Left lung (tissue), 10 donors: Measurements from ENCODE around the gene CUX1. TPM values are rescaled to one million over a fixed set of nuclear protein-coding genes. Genes with fewer than 3 reads are reported as not detected.
"Not testable (repeated sequence)": the region's sequence is repeated elsewhere in the genome, so short reads cannot be mapped to it uniquely, and the experiment has no call there.

Experiments
- ATAC-seq: fragments of 200-7000 bp; cut with Tn5 transposase; one replicate; pipeline ENCODE4 v1.9.1; 2020; ENCODE audit warnings: moderate library complexity
- DNase-seq, 4 donors: peaks; one replicate each; pipeline ENCODE4 v3.0.0-alpha.2; 2013 to 2020
- H3K27ac ChIP-seq, 2 donors: fragments of 200-600 bp; sonication (generic) in 1 of 2; one replicate each; pipeline versions ENCODE4 v1.5.0 to v1.8.0; 2020 to 2021
- H3K27me3 ChIP-seq, 2 donors: fragments of 200-600 bp; sonication (generic) in 1 of 2; one replicate each; pipeline versions ENCODE4 v1.5.0 to v1.8.0; 2020 to 2021
- H3K36me3 ChIP-seq, 2 donors: fragments of 200-600 bp; sonication (generic) in 1 of 2; one replicate each; pipeline versions ENCODE4 v1.5.0 to v1.8.0; 2020 to 2021
- H3K4me1 ChIP-seq, 2 donors: fragments of 200-600 bp; one replicate each; pipeline ENCODE4 v1.8.0; 2021
- H3K4me3 ChIP-seq, 2 donors: fragments of 200-600 bp; sonication (generic) in 1 of 2; one replicate each; pipeline versions ENCODE4 v1.5.0 to v1.8.0; 2020 to 2021; ENCODE audit warnings: mild to moderate bottlenecking in 1 of 2
- H3K9me3 ChIP-seq, 2 donors: fragments of 200-600 bp; sonication (generic) in 1 of 2; one replicate each; pipeline versions ENCODE4 v1.5.0 to v1.8.0; 2020 to 2021
- CTCF ChIP-seq, 2 donors: fragments of 200-600 bp; sonication (generic) in 1 of 2; IDR thresholded peaks; one replicate each; pipeline versions ENCODE4 v1.5.0 to v1.8.0; 2021; ENCODE audit warnings: antibody characterized with exemption in 2 of 2
- intact Hi-C, 2 donors: fragments of 100-400 bp; cut with DNase I; formaldehyde crosslinking; loops; one replicate each; pipeline versions ENCODE4 v1.11.2 to v1.14.2; 2022
- polyA plus RNA-seq, 6 donors: library from polyadenylated mRNA; unstranded; fragments of 120-200 nt; gene quantifications; one replicate each; pipeline ENCODE4 v1.2.1, GENCODE V29; 2013; ENCODE audit not compliant: insufficient read length in 6 of 6
- total RNA-seq, 2 donors: library from RNA; stranded (reverse); fragmentation: NEBNext Ultra II Directional; extraction: Animal tissue kit (Norgen Biotek cat#: 25700); gene quantifications; one replicate each; pipeline ENCODE4 v1.2.1, GENCODE V29; 2021
- donor health status: DM: no; HTN: yes; CAD: no.
- donor health status: DM: no; HTN: no; CAD: no.

The CUX1 gene
- total and polyA plus RNA-seq, 8 donors: 86.4 to 157 (median 96.4) TPM

GRCh38 chr7:101826081-101826835, 8.8 kb downstream of the CUX1 start:
- DNase-seq (peak in 1 of 4 donors; percentile 6), ATAC-seq (no peak)
- Histone ChIP-seq H3K27me3 (no peaks in the 10 kb centered on the region), H3K9me3 (no peaks in the 10 kb centered on the region), H3K4me1 (peaks cover 9 to 38% of the 10 kb centered on the region in 2 donors), H3K4me3 (no peak overlapping the region), H3K36me3 (peaks cover 0 to 10% of the 10 kb centered on the region in 2 donors), H3K27ac (no peak overlapping the region)
- no peak for TF ChIP-seq CTCF (IDR thresholded peaks at IDR 0.05)
- intact Hi-C loops: no loop called here

- Histone ChIP-seq H3K36me3 (peaks cover 0 to 10% of the 10 kb centered on the region in 2 donors), H3K27ac (no peak overlapping the region), H3K4me1 (peaks cover 4 to 22% of the 10 kb centered on the region in 2 donors), H3K9me3 (no peaks in the 10 kb centered on the region), H3K27me3 (no peaks in the 10 kb centered on the region), H3K4me3 (no peak overlapping the region)
- no peak for ATAC-seq
- no peak for TF ChIP-seq CTCF (IDR thresholded peaks at IDR 0.05)
- peak in 1 of 4 donors; percentile 22 for DNase-seq
- intact Hi-C loops: no loop called here
Observed at GRCh38 chr7:101828301-101829020, 11.0 kb downstream of the CUX1 start.

- TF ChIP-seq CTCF (IDR thresholded peaks at IDR 0.05): no peak
- intact Hi-C loops: no loop called here
- H3K27ac ChIP-seq: no peak overlapping the region
- no peaks in the 10 kb centered on the region for H3K9me3 ChIP-seq
- ATAC-seq (no peak), DNase-seq (no peak)
- no peaks in the 10 kb centered on the region for H3K27me3 ChIP-seq
- peaks cover 0 to 10% of the 10 kb centered on the region in 2 donors for H3K36me3 ChIP-seq
- peaks cover 0 to 13% of the 10 kb centered on the region in 2 donors for H3K4me1 ChIP-seq
- H3K4me3 ChIP-seq: no peak overlapping the region
Observed at GRCh38 chr7:101829374-101829773, 11.9 kb downstream of the CUX1 start.

- intact Hi-C loops: no loop called here
- ATAC-seq: no peak
- DNase-seq: peak in 1 of 4 donors; percentile 10
Observed at GRCh38 chr7:101829821-101830220, 12.4 kb downstream of the CUX1 start.

GRCh38 chr7:101831396-101831795, 14.0 kb downstream of the CUX1 start:
- DNase-seq, intact Hi-C loops, H3K4me1 ChIP-seq, H3K4me3 ChIP-seq, H3K27me3 ChIP-seq, H3K9me3 ChIP-seq, ATAC-seq, H3K27ac ChIP-seq, H3K36me3 ChIP-seq: not testable (repeated sequence)

More at GRCh38 chr7:101829821-101830220, 12.4 kb downstream of the CUX1 start:
- Histone ChIP-seq H3K4me3 (no peak overlapping the region), H3K36me3 (peaks cover 0 to 6% of the 10 kb centered on the region in 2 donors), H3K9me3 (no peaks in the 10 kb centered on the region), H3K27me3 (no peaks in the 10 kb centered on the region), H3K4me1 (peaks cover 0 to 9% of the 10 kb centered on the region in 2 donors), H3K27ac (no peak overlapping the region)
- TF ChIP-seq CTCF (IDR thresholded peaks at IDR 0.05): no peak
